Stimulated activated CD4-positive, alpha-beta T cell treated with anti-CD3 and anti-CD28 coated beads, Interleukin-1b, Interleukin-23, amount 100 ng/mL, for 4 hours (primary cell): ENCODE results near the gene PPP1R15A.
"Not testable (repeated sequence)": the region's sequence is repeated elsewhere in the genome, so short reads cannot be mapped to it uniquely, and the experiment has no call there.

Experiments used
- DNase-seq, 2 donors: peaks; one replicate each; pipeline ENCODE4 v3.0.0-alpha.2; 2020; ENCODE audit warnings: low read depth in 2 of 2

The PPP1R15A gene

GRCh38 chr19:48914181-48914580, 42.0 kb downstream of the PPP1R15A start:
- DNase-seq = no peak

GRCh38 chr19:48915757-48916156, 43.5 kb downstream of the PPP1R15A start:
- DNase-seq = no peak

DNA sequence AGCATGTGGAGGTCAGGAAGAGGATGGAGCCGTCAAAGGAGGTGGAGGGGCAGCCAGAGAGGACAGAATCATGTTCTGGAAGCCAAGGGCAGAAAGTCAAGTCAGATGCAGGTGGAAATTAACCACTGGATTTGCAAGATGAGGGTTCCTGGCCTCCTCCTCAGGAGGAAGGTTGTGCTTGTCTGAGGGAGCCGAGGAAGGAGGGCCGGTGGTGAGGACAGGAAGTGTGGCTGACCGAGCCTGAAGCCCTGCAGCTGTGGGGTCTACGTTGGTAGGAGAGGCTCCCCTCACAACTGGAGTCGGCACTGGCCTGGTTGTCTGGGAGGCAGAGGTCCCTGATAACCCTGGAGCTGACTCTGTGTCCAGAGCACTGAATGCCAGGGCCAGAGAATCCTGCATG, 45.9 kb downstream of the PPP1R15A start:
- DNase-seq = no peak

DNA sequence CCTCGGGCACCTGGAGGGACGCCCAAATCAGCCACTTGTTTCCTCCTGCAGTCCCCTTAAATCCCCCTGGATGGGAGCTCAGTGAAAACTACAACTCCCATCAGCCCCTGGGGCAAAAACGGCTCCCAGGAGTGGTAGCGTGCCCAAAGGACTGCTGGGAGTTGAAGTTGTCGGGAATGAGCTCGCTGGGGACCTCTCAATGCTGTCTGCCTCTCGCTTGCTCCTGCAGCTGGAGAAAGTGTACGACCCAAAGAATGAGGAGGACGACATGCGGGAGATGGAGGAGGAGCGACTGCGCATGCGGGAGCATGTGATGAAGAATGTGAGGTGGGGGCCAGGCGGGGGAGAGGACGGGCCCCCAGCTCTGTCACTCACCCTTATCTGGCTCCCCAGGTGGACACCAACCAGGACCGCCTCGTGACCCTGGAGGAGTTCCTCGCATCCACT, 46.6 kb downstream of the PPP1R15A start:
- DNase-seq = no peak

DNA sequence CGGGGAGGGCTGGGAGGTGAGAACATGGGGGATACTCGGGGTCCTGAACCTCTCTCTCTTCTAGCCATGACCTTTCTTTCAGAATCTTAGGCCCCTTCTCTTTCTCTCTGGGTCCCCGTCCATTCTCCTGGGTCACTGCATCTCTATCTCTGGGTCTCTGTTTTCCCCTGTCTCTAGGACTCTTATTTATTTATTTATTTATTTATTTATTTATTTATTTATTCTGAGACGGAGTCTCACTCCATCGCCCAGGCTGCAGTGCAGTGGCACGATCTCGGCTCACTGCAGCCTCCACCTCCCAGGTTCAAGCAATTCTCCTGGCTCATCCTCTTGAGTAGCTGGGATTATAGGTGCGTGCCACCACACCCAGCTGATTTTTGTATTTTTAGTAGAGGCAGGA, 47.0 kb downstream of the PPP1R15A start:
- not testable (repeated sequence) for DNase-seq

DNA sequence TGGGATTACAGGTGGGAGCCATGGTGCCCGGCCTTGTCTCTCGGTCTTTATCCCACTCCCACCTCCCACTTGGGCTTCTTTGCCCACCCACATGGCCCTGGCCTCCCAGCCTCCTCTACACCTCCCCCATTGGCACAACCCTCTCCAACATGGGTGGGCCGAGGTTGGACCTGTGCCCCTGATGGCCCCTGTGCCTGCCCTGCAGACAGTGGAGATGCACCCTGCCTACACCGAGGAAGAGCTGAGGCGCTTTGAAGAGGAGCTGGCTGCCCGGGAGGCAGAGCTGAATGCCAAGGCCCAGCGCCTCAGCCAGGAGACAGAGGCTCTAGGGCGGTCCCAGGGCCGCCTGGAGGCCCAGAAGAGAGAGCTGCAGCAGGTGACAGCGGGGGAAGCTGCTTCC, 48.7 kb downstream of the PPP1R15A start:
- no peak for DNase-seq

- no peak for DNase-seq
Measured at GRCh38 chr19:48921721-48922500, 49.7 kb downstream of the PPP1R15A start.

DNA sequence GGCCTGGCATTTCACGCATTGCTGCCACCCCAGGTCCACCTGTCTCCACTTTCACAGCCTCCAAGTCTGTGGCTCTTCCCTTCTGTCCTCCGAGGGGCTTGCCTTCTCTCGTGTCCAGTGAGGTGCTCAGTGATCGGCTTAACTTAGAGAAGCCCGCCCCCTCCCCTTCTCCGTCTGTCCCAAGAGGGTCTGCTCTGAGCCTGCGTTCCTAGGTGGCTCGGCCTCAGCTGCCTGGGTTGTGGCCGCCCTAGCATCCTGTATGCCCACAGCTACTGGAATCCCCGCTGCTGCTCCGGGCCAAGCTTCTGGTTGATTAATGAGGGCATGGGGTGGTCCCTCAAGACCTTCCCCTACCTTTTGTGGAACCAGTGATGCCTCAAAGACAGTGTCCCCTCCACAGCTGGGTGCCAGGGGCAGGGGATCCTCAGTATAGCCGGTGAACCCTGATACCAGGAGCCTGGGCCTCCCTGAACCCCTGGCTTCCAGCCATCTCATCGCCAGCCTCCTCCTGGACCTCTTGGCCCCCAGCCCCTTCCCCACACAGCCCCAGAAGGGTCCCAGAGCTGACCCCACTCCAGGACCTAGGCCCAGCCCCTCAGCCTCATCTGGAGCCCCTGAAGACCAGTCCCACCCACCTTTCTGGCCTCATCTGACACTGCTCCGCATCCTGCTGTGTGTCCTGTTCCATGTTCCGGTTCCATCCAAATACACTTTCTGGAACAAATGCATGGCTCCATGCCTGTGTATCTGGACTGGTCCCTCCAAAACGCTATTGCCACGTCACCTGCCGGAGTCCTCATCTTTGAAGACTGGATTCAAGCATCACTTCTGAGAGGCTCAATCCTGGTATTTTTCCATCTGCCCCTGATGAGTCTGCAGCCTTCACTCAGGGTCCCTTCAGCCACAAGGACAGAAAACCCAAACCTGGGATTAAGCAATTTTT, 50.6 kb downstream of the PPP1R15A start:
- no peak for DNase-seq

DNA sequence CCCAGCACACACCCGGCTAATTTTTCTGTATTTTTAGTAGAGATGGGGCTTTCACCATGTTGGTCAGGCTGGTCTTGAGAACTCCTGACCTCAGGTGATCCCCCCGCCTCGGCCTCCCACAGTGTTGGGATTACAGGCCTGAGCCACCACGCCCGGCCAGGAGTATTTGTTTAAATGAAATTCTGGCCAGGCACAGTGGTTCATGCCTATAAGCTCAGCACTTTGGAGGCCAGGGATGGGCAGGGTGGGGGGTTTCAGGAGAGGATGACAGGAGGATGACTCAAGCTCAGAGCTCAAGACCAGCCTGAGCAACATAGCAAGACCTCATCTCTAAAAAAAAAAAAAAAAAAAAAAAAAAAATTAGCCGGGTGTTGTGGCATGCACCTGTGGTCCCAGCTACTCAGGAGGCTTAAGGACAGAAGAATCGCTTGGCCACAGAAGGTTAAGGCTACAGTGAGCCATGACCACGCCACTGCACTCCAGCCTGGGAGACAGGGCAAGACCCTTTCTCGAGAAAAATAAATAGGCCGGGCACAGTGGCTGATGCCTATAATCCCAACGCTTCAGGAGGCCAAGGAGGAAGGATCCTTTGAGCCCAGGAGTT, 53.1 kb downstream of the PPP1R15A start:
- DNase-seq = no peak
